Femur (tissue), 1 donor: ENCODE measurements around the gene MIOX.

Experiments
- DNase-seq: peaks from one replicate; pipeline ENCODE4 v3.0.0-alpha.2; 2017

Gene MIOX

DNA sequence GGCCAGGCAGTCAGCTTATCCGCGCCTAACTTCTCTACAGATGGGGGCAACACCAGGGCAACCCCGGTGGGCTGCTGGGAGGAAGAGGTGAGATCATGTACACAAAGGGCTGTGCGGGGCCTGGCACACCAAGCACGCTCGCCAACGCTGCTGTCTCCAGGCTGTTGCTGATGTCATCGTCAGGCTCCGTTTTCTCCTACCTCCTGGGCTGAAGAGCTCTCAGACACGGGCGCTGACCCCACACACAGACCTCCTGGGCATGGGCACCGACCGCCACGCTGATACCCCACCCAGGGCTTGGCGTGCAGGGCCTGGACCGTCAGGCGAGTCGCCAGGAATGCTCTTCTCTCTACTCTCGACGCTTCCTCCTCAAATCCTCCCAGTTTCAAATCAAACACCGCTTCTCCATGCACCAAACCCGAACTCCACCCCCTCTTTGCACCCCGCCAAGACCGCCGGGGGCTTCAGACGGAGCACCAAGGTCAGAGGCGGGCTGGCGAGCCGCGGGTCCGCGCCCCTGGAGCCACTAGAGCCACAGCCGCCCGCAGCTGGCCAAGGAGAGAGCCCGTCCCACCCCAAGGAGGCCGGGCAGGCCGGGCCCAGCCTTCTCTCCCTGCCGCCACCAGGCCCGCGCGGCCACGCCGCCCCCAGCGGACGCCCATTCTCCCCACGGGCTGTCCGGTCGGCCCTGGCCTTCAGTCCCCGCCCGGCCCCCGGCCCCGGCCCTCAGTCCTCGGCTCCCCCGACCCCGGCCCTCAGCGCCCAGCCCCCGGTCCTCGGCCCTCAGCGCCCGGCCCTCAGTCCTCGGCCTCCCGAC, 12.6 kb upstream of the MIOX start:
- DNase-seq, result no peak

DNA sequence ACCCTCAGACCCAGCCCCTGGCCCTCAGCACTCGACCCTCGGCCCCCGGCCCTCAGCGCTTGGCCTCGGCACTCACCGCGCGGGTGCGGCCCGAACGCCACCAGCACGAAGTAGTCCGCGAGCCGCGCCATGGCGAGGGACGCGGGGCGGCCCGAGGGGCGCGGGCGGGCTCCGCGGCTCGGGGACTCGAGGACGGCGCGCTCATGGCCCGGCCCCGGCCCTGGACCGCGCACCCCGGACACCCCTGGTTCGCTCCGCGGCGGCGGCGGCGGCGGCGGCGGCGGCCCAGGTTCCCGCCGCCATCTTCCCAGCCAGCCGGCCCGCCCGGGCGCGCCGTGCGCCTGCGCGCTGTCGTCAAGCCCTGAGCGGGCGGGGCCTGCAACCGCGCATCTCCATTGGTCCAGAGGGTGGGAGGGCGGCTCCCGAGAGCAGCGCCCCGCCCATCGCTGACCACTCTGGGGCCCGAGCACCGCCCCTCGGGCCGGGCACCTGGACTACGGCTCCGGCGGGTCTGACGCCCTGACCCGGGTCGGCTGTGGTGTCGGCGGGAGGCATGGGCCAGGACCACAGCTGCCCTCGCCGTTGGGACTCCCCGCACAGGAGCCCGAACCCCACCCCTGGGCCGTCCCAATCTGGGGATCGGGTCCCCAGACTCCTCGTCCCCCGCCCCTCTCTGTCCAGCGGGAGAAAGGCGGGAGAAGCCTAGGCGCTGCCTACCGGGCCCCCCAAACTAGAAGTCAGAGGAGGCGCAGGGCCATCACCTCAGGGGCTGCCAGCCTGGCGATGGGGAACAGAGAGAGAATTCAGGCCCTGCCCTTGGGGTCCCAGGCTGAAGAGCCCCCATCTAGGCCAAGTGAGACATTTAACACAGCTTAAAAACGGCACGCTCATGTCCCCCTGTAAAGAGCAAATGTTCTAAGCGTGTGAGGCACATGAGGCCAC, 11.7 kb upstream of the MIOX start, which contains the start of gene SBF1:
TSS of gene SBF1 (minus strand) at position 326 of the 942 bp plus-strand sequence. CDS start at position 131, 195 bp downstream.
- DNase-seq, result peak; percentile 94

DNA sequence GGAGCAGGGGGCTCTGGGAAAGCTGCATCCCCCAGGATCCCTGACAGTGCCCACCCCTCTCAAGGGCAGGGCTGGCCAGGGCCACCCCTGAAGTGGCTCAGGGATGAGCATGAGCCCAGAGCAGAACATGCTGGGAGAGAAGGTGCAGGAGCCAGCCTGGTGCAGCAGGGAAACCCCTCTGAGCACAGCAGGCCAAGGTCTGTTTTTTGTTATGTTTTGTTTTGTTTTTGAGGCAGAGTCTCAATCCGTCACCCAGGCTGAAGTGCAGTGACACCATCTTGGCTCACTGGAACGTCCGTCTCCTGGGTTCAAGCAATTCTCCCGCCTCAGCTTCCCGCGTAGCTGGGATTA, 11.0 kb upstream of the MIOX start:
- no peak for DNase-seq

DNA sequence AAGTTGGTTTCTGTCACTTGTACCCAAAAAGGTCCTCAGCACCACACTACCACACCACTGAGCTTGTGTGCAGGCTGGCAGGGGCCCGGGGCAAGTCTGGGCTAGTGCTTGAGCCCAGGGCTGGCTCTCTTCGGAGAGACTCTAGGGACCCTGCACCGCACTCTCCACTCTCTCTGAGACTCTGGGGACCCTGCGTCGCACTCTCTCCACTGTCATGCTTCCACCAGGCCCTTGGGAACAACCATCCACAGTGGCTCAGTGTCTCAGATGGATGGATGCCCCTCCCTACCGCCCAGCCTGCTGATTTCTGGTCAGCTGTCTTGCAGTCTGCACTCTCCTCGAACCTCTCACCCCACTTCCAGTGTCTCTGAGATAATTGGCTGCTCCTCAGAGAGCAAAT, 9.8 kb upstream of the MIOX start:
- DNase-seq, result no peak

DNA sequence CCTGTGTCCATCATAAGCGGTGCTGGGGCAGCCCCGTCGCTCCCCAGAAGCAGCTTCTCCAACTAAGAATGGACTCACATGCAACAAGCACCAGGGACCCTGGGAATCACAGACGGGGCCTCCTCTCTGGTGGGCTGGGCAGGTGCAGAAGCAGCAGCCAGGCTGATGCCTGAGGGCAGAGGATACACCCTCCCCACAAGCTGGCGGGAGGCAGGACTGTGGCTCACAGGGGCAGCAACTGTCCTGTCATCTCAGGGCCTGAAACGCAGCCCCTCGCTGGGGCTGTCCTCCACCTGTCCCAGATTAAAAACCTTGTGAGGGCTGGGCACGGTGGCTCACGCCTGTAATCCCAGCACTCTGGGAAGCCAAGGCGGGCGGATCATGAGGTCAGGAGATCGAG, 8.7 kb upstream of the MIOX start:
- DNase-seq, result no peak

DNA sequence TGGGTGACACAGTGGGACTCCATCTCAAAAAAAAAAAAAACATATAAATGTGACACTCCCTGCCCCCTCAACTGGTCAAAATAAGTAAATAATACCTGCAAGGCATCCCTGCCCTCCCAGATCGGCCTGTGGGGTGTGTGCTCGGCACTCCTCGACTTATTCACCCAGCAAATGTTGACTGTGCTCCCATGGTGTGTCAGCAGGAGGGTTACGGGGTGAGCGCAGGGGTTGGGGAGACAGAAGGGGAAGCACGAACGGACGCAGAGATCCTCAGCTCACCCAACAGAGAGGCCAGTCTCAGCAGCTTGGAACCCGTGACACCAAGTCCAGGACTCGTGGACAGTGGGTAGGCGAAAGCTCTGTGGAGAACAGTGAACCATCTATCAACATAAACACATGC, 6.9 kb upstream of the MIOX start:
- DNase-seq, result no peak

DNA sequence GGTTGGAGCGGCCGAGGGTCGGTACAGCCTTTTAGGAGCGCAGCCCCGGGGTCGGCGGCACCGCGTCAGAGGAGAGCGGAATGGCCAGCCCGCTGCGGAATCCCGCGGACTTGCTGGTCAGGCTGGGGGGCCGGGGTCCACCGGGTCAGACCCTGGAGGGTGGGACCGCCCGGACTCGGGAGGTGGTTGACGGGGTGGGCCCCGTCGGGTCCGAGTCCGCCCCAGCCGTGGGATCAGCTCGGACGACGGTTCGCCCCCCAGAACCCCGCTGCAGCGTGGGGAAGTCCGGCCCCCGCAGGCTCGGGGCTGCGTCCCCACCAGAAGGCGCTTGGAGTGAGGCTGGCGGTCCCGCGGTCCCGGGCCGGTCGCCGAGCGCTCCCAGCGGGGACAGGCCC, 5.6 kb upstream of the MIOX start:
- no peak for DNase-seq

DNA sequence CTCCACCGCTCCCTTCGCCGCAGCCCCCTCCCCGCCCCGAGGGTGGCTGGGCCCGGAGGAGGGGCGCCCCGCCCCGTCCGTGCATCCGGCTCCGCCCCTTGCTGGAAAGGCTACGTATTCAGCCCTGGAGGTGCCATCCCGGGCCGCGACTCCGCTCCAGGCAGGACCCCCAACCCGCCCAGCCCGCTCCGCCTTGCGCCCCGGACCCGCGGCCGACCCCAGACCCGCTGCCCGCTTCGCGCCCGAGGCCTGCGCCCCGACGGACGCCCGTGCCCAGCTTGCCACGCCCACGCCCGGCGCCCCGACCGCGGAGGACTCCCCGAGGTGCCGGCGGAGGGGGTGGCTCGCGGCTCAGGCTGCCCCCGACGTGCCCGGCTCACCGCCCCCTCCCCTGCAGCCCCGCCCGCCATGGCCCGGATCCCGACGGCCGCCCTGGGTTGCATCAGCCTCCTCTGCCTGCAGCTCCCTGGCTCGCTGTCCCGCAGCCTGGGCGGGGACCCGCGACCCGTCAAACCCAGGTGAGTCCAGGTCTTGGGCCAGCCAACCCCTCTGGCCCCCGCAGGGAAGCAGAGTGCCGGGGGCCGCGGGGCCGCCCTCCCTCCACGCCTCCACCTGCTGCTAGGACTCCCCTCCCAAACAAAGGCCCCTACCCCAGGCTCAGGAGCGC, 5.1 kb upstream of the MIOX start, which contains the start of gene ADM2:
TSS of gene ADM2 (plus strand) at position 104 of the 667 bp plus-strand sequence. CDS start at position 409, 305 bp downstream.
- peak; percentile 62 for DNase-seq

DNA sequence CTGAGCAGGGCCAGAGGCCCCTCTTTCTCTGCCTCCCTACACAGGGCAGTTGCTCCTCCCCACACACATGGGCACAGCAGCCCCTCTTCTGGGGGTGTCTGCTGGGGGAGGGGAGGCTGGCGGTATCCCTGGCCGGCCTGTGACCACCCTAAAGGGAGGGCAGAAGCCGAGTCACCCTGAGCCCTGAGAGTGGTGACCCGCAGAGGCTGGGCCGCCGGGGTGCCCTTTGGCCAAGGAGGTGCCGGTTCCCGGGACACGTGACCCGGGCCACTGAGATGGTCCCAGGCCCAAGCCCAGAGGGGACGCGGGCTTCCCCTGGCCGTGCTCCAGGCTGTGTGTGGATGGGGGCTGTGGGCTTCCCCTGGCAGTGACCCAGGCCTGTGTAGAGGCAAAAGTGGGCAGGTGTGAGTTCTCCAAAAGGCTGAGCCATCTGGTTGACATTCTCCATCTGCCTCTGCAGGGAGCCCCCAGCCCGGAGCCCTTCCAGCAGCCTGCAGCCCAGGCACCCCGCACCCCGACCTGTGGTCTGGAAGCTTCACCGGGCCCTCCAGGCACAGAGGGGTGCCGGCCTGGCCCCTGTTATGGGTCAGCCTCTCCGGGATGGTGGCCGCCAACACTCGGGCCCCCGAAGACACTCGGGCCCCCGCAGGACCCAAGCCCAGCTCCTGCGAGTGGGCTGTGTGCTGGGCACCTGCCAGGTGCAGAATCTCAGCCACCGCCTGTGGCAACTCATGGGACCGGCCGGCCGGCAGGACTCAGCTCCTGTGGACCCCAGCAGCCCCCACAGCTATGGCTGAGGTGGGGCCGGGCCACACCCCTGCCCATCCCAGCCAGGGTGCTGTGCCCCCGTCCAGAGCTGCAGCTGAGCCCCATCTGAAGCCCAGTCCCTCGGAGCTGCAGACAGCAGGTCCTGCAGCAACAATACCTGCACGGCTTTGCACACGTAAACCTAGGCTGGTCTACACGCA, 4.3 kb upstream of the MIOX start:
- DNase-seq, result no peak

DNA sequence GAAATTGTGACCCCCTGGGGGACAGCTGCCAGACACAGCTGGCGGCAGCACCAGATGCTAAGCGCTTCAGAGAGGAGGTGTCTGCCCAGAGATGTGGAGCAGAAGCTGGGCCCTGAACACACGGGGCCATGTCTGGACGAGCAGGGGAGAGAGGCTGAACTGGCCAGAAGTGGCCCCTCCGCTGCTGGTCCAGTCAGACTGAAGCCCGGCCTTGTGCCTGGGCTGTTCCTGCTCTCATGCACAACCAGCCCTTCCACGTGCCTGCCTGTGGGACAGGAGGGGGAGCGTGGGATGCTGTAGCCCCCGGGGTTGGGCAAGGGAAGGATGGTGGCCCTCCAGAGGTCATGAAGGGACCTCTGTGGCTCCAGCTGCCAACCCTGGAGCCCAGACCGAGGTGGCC, 3.6 kb upstream of the MIOX start:
- DNase-seq, result no peak

DNA sequence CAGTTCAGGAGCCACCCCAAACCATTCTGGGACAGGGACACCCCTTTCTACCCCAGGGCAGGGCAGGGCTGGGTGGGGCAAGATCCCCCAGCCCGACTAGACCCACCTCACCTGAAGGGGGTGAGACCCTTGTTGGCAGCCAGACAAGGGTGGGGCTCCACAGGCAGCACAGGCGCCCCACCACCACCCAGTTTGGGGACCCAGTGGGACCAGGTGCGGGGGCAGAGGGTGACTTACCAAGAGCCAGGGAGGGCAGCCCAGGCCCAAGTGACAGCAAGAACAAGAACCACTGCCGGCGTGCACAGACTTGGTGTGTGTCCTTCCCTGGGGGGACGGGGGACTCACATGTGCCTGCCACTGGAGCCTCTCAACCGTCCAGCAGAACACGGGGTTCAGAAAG, 3.1 kb upstream of the MIOX start:
- no peak for DNase-seq

DNA sequence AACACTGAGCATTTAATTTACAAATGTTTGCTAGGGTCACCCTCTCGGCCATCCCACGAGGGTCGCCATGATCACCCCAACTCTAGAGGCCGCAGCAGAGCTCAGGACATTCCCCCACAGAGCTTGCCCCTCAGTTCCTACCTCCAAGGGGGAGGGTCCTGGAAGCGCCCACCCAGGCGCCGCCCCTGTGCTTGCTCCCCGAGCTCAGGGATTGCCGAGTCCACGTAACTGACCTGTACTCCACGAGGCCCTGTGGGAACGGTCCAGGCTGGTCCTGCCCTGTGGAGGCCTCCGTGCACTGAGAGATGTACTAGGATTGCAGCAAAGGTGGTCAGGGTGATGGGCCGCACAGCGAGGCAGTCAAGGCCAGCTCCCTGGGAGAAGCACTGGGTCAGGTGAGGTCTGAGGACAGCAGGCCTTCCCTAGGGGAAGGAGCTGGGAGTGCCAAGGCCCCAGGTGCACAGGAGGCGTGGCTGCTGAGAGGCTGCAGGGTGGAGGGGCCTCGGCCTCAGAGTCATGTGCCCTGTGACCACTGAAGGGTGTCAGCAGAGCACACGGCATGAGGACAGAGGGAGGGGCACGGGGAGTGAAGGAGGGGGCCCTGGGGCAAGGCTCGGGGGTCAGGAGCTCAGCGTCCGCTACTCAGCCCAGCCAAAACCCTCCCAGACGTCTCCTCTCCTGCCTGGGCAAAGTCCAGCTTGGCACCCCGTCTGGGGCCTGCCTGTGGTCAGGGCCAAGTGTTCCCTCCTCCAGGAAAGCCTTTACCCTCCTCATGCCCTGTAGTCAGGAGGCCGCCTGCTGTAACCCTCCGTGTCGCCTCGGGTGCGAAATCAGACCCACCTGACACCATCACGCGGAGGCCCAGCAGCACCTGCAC, 2.4 kb upstream of the MIOX start:
- DNase-seq, result no peak

DNA sequence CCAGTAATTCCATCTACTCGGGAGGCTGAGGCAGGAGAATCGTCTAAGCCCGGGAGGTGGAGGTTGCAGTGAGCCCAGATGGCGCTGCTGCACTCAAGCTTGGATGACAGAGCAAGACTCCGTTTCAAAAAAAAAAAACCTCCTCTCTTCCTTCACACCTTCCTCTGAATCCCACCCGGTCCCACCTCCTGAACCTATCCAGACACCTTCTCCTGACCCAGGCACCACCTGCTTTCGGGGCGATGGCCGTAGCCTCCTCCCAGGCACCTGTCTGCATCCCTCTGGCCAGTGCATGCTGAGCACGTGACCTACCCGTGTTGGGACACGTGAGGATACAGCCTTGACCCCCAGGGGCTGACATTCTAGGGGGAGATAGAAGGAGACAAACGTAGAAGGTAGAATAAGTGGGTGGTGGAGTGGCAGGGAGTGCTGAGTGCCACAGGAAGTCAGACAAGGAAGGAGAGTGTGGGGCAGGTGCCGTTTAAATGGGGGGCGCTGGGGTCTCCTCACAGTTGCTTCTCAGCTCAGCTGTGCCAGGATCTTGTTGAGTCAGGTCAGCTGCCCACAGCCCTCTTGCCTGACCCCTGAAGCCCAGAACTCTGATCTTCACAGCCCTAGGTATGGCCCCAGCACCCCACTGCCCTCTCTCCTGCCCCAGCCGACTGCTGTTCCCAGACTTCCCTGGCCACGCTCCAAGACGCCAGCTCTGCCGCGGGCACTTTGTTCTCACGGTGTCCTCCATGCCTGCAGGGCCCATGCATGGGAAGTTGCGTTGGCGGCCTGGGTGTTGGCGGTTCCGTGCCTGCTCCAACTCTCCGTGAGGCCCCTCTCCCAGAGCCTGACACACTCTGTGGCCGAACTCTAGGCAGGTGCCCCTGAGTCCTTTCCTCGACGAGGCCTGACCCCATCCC, 1.2 kb upstream of the MIOX start:
- DNase-seq, result no peak

DNA sequence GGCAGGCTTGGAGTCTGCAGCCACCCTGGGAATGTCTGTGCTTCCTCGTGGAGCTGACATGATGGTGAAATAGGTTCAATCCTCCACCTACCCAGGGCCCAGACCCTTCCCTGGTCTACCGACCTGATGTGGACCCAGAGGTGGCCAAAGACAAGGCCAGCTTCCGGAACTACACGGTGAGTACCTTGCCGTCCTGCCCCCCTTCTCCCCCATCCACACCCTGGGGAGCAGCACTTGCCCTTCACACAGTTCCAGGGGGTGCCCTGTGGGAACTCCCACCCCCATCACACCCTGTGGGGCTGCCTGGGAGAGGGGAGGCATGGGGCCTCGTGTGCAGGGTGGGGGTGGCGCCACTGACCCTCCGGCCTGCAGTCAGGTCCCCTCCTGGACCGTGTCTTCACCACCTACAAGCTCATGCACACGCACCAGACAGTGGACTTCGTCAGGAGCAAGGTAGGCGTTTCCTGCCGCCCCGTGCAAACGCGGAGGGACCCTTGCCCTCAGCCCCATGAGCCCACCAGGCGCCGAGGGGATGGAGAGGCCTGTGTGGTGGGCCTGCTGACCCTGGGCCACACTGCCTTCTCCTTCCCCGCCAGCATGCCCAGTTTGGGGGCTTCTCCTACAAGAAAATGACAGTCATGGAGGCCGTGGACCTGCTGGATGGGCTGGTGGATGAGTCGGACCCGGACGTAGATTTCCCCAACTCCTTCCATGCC, 789 bp downstream of the MIOX start:
- DNase-seq, result no peak

DNA sequence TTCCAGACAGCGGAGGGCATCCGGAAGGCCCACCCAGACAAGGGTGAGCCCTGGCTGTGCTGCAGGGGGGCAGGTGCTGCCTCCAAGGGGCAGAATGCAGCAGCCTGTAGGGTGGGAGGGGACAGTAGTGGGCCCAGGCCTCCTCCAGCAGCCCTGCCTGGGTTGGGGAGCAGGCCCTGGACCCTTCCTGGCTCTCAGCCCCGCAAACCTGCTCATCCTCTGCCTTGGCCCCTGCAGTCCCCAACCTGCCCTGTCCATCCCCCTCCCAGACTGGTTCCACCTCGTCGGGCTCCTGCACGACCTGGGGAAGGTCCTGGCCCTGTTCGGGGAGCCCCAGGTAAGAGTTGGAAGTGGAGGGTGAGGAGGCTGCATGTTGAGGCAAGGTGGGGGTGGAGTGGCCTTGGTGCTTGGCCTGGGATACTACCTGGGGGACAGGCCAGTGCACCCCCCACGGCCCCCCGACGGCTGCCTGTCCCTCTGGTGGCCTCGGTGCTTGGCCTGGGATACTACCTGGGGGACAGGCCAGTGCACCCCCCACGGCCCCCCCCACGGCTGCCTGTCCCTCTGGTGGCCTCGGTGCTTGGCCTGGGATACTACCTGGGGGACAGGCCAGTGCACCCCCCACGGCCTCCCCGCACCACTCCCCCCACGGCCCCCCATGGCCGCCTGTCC, 1.5 kb downstream of the MIOX start:
- no peak for DNase-seq

DNA sequence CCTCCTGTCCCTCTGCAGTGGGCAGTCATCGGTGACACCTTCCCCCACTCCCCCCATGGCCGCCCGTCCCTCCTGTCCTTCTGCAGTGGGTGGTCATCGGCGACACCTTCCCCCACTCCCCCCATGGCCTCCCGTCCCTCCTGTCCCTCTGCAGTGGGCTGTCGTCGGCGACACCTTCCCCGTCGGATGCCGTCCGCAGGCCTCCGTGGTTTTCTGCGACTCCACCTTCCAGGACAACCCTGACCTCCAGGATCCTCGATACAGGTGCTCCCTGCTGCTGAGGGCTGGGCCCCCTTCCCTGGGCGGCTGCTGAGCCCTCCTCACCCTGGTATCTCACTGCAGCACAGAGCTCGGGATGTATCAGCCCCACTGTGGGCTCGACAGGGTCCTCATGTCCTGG, 2.2 kb downstream of the MIOX start:
- no peak for DNase-seq

DNA sequence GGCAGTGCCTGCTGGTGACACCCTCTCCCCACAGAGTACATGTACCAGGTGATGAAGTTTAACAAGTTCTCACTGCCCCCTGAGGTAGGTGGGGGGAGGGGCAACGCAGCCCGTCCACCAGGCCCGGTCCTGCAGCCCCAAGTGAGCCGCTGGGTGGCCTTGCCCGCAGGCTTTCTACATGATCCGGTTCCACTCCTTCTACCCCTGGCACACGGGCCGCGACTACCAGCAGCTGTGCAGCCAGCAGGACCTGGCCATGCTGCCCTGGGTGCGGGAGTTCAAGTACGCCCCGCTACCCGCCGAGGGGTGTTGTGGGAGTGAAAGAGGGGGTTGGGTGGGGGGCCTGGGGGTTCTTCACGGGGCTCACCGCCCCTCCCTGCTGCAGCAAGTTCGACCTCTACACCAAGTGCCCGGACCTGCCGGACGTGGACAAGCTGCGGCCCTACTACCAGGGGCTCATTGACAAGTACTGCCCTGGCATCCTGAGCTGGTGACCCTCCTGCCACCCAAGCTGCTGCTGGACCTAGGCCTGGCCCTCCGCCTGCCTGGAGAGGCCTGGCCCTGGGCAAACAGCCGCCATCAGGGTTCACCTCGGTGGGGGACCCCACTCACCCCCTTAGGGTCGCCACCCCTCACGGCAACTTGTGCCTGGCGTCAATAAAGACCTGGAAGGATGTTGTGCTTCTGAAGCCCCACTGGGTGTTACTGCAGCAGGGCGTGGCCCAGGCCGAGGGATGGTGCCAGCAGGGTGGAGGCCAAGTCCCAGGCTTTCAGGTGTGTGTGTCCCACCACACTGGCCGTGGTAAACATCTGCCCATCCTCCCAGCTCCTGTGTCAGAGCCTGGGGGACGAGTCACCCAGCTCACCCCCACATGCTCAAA, 2.9 kb downstream of the MIOX start:
- no peak for DNase-seq
